Ovary (tissue), 9 donors: ENCODE data around the gene PANK2. TPM values are rescaled to one million over a fixed set of nuclear protein-coding genes. Genes with fewer than 3 reads are reported as not detected.
"Not testable (repeated sequence)": the region's sequence is repeated elsewhere in the genome, so short reads cannot be mapped to it uniquely, and the experiment has no call there.

Experiments
- DNase-seq, 5 donors: peaks; one replicate each; pipeline ENCODE4 v3.0.0-alpha.2; 2019 to 2020
- H3K27ac ChIP-seq, 2 donors: fragments of 200-600 bp; one replicate each; pipeline versions ENCODE4 v1.5.1 to v1.8.0; 2019 to 2022
- H3K27me3 ChIP-seq: fragments of 200-600 bp; one replicate; pipeline ENCODE4 v1.8.0; 2022
- H3K36me3 ChIP-seq: fragments of 200-600 bp; sonication (generic); one replicate; pipeline ENCODE4 v1.5.1; 2019
- H3K4me1 ChIP-seq: one replicate; pipeline ENCODE4 v1.8.1; 2013; ENCODE audit warnings: mild to moderate bottlenecking, moderate library complexity; ENCODE audit not compliant: insufficient read depth
- H3K4me3 ChIP-seq: fragments of 200-600 bp; sonication (generic); one replicate; pipeline ENCODE4 v1.5.1; 2017
- H3K9me3 ChIP-seq, 2 donors: fragments of 200-600 bp in 1 of 2; sonication (generic) in 1 of 2; one replicate each; pipeline versions ENCODE4 v1.5.1 to v1.8.1; 2013 to 2019; ENCODE audit warnings: mild to moderate bottlenecking in 1 of 2, moderate library complexity in 1 of 2
- CTCF ChIP-seq, 3 donors: fragments of 450-650 bp in 2 of 3; fragments of 200-600 bp in 1 of 3; IDR thresholded peaks; one replicate each; pipeline versions ENCODE4 v1.5.1 to v1.8.0; 2016 to 2022; ENCODE audit warnings: antibody characterized with exemption in 3 of 3, mild to moderate bottlenecking in 1 of 3
- EP300 ChIP-seq: sonication (generic); formaldehyde crosslinking; IDR thresholded peaks from one replicate; pipeline ENCODE4 v1.6.1; 2017; ENCODE audit warnings: antibody characterized with exemption
- POLR2A ChIP-seq: fragments of 450-650 bp; IDR thresholded peaks from one replicate; pipeline ENCODE4 v1.6.1; 2017; ENCODE audit warnings: antibody characterized with exemption, mild to moderate bottlenecking, moderate library complexity
- WGBS, 3 donors: extraction: QIAGEN DNeasy Blood & Tissue Kit in 1 of 3; methylation state at CpG; one replicate each; pipeline versions ENCODE4 v1.1.5 to v1.1.7; 2013 to 2017; 5-methylcytosine and 5-hydroxymethylcytosine counted together
- intact Hi-C, 4 donors: fragments of 100-400 bp; cut with DNase I; formaldehyde crosslinking; loops; one replicate each; pipeline versions ENCODE4 v1.11.0 to v1.15.1; 2022 to 2023
- polyA plus RNA-seq, 2 donors: library from polyadenylated mRNA; stranded (reverse); fragments of 200-250 nt in 1 of 2; fragments of 350-450 nt in 1 of 2; fragmentation: Illumina TruSeq in 1 of 2; extraction: RNeasy Lipid Tissue Mini Kit (QIAGEN cat#74804) in 1 of 2; gene quantifications; one replicate each; pipeline ENCODE4 v1.2.3, GENCODE V29; 2013 to 2014
- total RNA-seq, 7 donors: library from RNA; depleted of rRNA in 2 of 7; stranded (reverse); fragments of >200 nt in 2 of 7; fragmentation: NEBNext Ultra II Directional in 3 of 7; extraction: Animal tissue kit (Norgen Biotek cat#: 25700) in 3 of 7; gene quantifications; one replicate each; pipeline versions ENCODE4 v1.1.0 to v1.2.4, GENCODE V29; 2016 to 2023
- donor health status: DM: no; HTN: no; CAD: no; lungs with moderate emphysema.
- donor health status: DM: no; HTN: no; CAD: no.
- donor health status: Bipolar disorder and iron deficiency.
- donor health status: DM: yes; HTN: yes; CAD: no.
- donor health status: DM: no; HTN: no; CAD: no.
- donor health status: DM: yes; HTN: yes; CAD: no.

The PANK2 gene
- total and polyA plus RNA-seq, 9 donors, result 20.0 to 39.5 (median 33.9) TPM

- whole genome bisulfite sequencing, 3 donors, result 64% methylated on average over 10 of the region's 10 CpGs
- DNase-seq, result no peak
- H3K27ac ChIP-seq, result no peak overlapping the region
- H3K4me3 ChIP-seq, result no peak overlapping the region
- H3K9me3 ChIP-seq, result no peaks in the 10 kb centered on the region
- no peaks in the 10 kb centered on the region for H3K27me3 ChIP-seq
- TF ChIP-seq CTCF (IDR thresholded peaks at IDR 0.05), result no peak
- TF ChIP-seq POLR2A, result no peak
- TF ChIP-seq EP300, result no peak
- intact Hi-C loops, result no loop called here
- H3K4me1 ChIP-seq, result peaks cover 26% of the 10 kb centered on the region
- H3K36me3 ChIP-seq, result no peaks in the 10 kb centered on the region
Observed at GRCh38 chr20:3896853-3897583, 7.8 kb downstream of the PANK2 start.

GRCh38 chr20:3898181-3898580 lies 9.0 kb downstream of the PANK2 start:
- peaks cover 27% of the 10 kb centered on the region for H3K4me1 ChIP-seq
- DNase-seq, intact Hi-C loops, H3K4me3 ChIP-seq, H3K27me3 ChIP-seq, H3K27ac ChIP-seq, H3K36me3 ChIP-seq, H3K9me3 ChIP-seq: not testable (repeated sequence)
- 74 to 89% (median 77%) methylated on average over 9 of the region's 9 CpGs for WGBS, 3 donors

GRCh38 chr20:3898639-3899038 lies 9.5 kb downstream of the PANK2 start:
- Histone ChIP-seq H3K9me3 (no peaks in the 10 kb centered on the region), H3K27me3 (no peaks in the 10 kb centered on the region), H3K4me1 (peaks cover 26% of the 10 kb centered on the region), H3K36me3 (no peaks in the 10 kb centered on the region), H3K27ac (no peak overlapping the region), H3K4me3 (no peak overlapping the region)
- WGBS, 3 donors, result 34 to 54% (median 37%) methylated on average over 4 of the region's 4 CpGs
- intact Hi-C loops, result no loop called here
- DNase-seq, result no peak
- TF ChIP-seq CTCF (IDR thresholded peaks at IDR 0.05) (no peak), POLR2A (no peak), EP300 (no peak)

- intact Hi-C loops, result no loop called here
- DNase-seq, result no peak
- H3K27ac ChIP-seq, result no peak overlapping the region
- H3K4me1 ChIP-seq, result peaks cover 32% of the 10 kb centered on the region
- no peaks in the 10 kb centered on the region for H3K9me3 ChIP-seq
- H3K27me3 ChIP-seq, result no peaks in the 10 kb centered on the region
- 74 to 80% (median 80%) methylated on average over 3 of the region's 3 CpGs for WGBS, 3 donors
- H3K36me3 ChIP-seq, result no peaks in the 10 kb centered on the region
- no peak overlapping the region for H3K4me3 ChIP-seq
- TF ChIP-seq CTCF (IDR thresholded peaks at IDR 0.05), result no peak
- no peak for TF ChIP-seq EP300
- no peak for TF ChIP-seq POLR2A
Observed at GRCh38 chr20:3900187-3900604, 11.0 kb downstream of the PANK2 start.

- intact Hi-C loops, result no loop called here
- Histone ChIP-seq H3K9me3 (no peaks in the 10 kb centered on the region), H3K36me3 (no peaks in the 10 kb centered on the region), H3K27me3 (no peaks in the 10 kb centered on the region), H3K4me1 (peaks cover 30% of the 10 kb centered on the region), H3K27ac (no peak overlapping the region), H3K4me3 (no peak overlapping the region)
- no peak for TF ChIP-seq CTCF (IDR thresholded peaks at IDR 0.05)
- WGBS, 3 donors, result 59 to 69% (median 64%) methylated on average over 3 of the region's 3 CpGs
- no peak for DNase-seq
Observed at GRCh38 chr20:3901028-3901705, 12.0 kb downstream of the PANK2 start.
